ENCODE results near the gene SQSTM1. TPM values are rescaled to one million over a fixed set of nuclear protein-coding genes. Genes with fewer than 3 reads are reported as not detected.

SQSTM1 gene
- total RNA-seq, 1 experiment from 2014 or later: 105 TPM

GRCh38 chr5:179874536-179875292 lies 54.0 kb downstream of the SQSTM1 start:
- TF ChIP-seq CTCF (conservative IDR thresholded peaks at IDR 0.05; ENCODE audit: low read depth, low read length) (no peak), EZH2 (IDR thresholded peaks at IDR 0.05; ENCODE audit: borderline replicate concordance, low read depth, low read length, poor library complexity, severe bottlenecking) (no peak)
- POLR2A ChIA-PET (ENCODE audit: low non-redundant PET): no interaction called here
- Histone ChIP-seq H3K27ac (ENCODE audit: low read depth, low read length, poor library complexity, severe bottlenecking) (no peak overlapping the region), H3K4me1 (ENCODE audit: insufficient read depth, low read length, poor library complexity, severe bottlenecking) (no peaks in the 10 kb centered on the region), H3K4me3 (ENCODE audit: low read depth, low read length, poor library complexity, severe bottlenecking) (no peak overlapping the region), H3K36me3 (ENCODE audit: insufficient read depth, low read length, poor library complexity, severe bottlenecking) (peaks cover 16% of the 10 kb centered on the region), H3K9me3 (ENCODE audit: low read depth, low read length, poor library complexity, severe bottlenecking) (no peaks in the 10 kb centered on the region), H3K27me3 (replicated peaks; ENCODE audit: insufficient read depth, low read depth, low read length, poor library complexity) (no peaks in the 10 kb centered on the region)
- intact Hi-C loops (cut with micrococcal nuclease; ENCODE audit: unreplicated experiment): no loop called here
- BruUV-seq (replicated peaks): no TSS peak
- DNase-seq (ENCODE audit: low spot score): no peak
- CTCF ChIA-PET: no interaction called here

GRCh38 chr5:179875741-179876609 lies 55.3 kb downstream of the SQSTM1 start:
- Histone ChIP-seq H3K27me3 (replicated peaks; ENCODE audit: insufficient read depth, low read depth, low read length, poor library complexity) (no peaks in the 10 kb centered on the region), H3K4me3 (ENCODE audit: low read depth, low read length, poor library complexity, severe bottlenecking) (no peak overlapping the region), H3K4me1 (ENCODE audit: insufficient read depth, low read length, poor library complexity, severe bottlenecking) (no peaks in the 10 kb centered on the region), H3K36me3 (ENCODE audit: insufficient read depth, low read length, poor library complexity, severe bottlenecking) (peaks cover 16% of the 10 kb centered on the region), H3K27ac (ENCODE audit: low read depth, low read length, poor library complexity, severe bottlenecking) (no peak overlapping the region), H3K9me3 (ENCODE audit: low read depth, low read length, poor library complexity, severe bottlenecking) (no peaks in the 10 kb centered on the region)
- no TSS peak for BruUV-seq (replicated peaks)
- POLR2A ChIA-PET (ENCODE audit: low non-redundant PET): no interaction called here
- no peak for DNase-seq (ENCODE audit: low spot score)
- intact Hi-C loops (cut with micrococcal nuclease; ENCODE audit: unreplicated experiment): no loop called here
- TF ChIP-seq EZH2 (IDR thresholded peaks at IDR 0.05; ENCODE audit: borderline replicate concordance, low read depth, low read length, poor library complexity, severe bottlenecking) (no peak), CTCF (conservative IDR thresholded peaks at IDR 0.05; ENCODE audit: low read depth, low read length) (no peak)
- CTCF ChIA-PET: no interaction called here

- CTCF ChIA-PET: no interaction called here
- POLR2A ChIA-PET (ENCODE audit: low non-redundant PET): no interaction called here
- Histone ChIP-seq H3K27ac (ENCODE audit: low read depth, low read length, poor library complexity, severe bottlenecking) (no peak overlapping the region), H3K27me3 (replicated peaks; ENCODE audit: insufficient read depth, low read depth, low read length, poor library complexity) (no peaks in the 10 kb centered on the region), H3K36me3 (ENCODE audit: insufficient read depth, low read length, poor library complexity, severe bottlenecking) (peaks cover 16% of the 10 kb centered on the region), H3K4me3 (ENCODE audit: low read depth, low read length, poor library complexity, severe bottlenecking) (no peak overlapping the region), H3K9me3 (ENCODE audit: low read depth, low read length, poor library complexity, severe bottlenecking) (no peaks in the 10 kb centered on the region), H3K4me1 (ENCODE audit: insufficient read depth, low read length, poor library complexity, severe bottlenecking) (no peaks in the 10 kb centered on the region)
- no peak for TF ChIP-seq EZH2 (IDR thresholded peaks at IDR 0.05; ENCODE audit: borderline replicate concordance, low read depth, low read length, poor library complexity, severe bottlenecking)
- no peak for TF ChIP-seq CTCF (conservative IDR thresholded peaks at IDR 0.05; ENCODE audit: low read depth, low read length)
- BruUV-seq (replicated peaks): no TSS peak
- DNase-seq (ENCODE audit: low spot score): no peak
- intact Hi-C loops (cut with micrococcal nuclease; ENCODE audit: unreplicated experiment): no loop called here
Measured at GRCh38 chr5:179876610-179876952, 55.9 kb downstream of the SQSTM1 start.

All from A673 (cell line).